ENCODE results near the gene OFD1.
"Not testable (repeated sequence)": the region's sequence is repeated elsewhere in the genome, so short reads cannot be mapped to it uniquely, and the experiment has no call there.

Gene OFD1

DNA sequence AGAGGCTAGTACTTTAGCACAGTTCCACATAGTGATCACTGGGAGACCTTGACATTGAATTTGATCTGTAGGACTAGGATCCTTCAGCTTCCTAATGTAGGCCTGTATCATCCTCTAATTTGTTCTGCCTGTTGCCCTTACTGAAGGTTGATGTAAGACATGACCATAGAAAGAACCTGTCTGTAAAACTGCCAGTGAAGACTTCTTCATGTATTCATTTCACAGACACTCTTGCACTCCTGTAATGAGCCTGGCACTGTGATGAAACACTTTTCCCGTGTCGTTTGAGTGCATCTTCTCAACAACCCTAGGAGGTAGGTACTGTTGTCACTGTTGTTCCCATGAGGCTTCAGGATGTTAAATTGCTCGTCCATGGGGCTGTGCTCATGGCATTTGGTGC, 31.0 kb upstream of the OFD1 start:
- no peak for DNase-seq

DNA sequence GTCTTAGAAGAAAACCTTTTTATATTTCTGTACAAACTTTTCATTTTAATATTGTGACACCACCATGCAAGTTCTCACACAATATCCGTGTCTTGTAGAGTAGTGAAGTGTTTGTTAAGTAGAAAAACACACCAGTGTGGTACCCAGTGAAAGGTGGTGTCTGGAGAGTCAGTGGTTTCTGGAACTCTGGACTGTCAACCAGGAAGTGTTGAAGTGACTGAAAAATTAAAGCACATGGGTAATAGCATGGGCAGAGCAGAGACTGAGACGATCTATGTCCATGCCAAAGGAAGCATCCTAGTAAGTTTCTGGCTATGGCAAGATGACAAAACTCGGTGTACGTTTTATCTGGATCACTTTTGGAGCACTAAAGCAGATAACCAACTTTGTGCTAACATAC, 23.4 kb upstream of the OFD1 start:
- DNase-seq, result no peak

DNA sequence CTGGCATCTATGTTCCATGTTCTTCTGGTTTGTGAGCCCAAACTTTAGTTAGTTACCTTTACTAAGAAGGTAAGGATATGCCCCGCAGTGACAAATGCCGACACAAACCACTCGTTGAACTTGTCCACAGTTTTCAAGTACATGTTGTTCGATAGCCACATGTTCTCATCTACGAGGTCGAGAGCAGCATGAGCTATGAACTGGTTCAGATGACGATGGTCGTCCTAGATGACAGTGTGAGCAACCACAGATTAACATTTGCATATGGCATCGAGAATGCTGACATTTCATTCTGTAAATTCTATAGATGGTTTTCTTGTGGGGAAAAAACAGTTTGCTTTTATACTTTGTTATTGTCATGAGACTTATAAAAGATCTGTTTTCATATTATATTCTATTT, 18.1 kb upstream of the OFD1 start:
- DNase-seq, result no peak

DNA sequence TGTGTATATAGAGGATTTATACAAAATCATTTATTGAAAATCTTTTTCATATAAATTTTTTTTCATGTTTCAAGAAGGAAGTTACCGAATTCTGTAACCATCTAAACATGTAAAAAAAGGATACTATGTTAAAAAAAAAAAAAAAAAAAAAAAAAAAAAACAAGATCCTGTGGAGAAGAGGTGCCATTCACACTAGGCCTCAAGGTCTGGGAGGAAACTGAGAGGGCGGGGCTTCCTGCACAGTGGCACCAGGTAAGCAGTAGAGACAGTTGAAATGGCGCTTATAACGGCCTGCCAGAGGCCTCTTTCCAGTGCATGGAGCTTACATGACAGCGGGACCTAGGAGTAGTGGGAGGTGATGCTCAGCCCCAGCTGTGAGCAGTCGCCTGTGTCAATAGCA, 17.6 kb upstream of the OFD1 start:
- no peak for DNase-seq

DNA sequence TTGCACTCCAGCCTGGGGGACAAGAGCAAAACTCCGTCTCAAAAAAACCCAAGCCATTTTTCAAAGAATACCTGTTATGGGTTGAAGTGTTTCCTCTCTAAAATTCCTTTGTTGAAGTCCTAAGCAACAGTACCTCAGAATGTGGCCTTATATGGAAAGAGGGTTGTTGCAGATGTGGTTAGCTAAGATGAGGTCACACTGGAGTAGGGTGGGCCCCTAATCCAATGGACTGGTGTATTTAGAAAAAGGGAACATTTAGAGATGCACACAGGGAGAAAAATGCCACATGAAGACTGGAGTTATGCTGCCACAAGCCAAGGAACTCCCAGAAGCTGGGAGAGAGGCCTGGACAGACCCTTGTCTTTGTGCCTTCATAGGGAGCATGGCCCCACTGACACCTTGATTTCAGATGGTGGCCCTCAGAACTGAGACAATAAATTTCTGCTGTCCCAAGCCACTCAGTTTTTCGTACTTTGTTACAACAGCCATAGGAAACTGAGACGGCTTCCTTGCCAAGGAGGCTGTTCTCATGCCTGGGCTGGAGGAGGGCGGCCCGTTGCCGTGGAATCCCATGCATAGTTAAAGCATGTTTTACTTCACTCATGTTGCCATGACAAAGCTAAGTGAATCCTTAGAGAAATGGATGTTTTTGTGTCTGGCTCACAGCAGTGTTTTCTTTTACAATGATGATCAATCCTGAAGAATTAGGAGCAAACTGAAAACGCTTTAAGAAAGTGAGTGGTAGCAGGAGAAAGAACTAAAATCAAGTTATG, 16.7 kb upstream of the OFD1 start:
- DNase-seq, result no peak

GRCh38 chrX:13719192-13719856, 15.2 kb upstream of the OFD1 start:
- no peak for DNase-seq

DNA sequence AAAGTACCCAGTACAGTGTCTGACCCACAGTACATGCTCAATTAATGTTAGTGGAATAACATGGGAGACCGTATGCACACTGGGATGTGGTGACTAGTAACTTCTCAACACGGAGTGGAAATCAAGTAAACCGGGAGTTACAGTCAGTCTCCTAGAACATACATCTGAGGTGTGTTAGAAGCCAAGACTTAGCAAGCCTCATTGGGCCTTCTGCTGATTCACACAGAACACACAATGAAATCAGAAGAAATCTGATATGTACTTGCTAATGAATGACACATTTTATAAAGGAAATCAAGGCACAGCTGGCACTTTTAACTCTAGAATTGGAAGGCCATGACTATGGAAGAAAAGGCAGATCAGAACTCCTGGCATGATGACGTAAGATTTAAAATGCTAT, 13.2 kb upstream of the OFD1 start:
- DNase-seq, result no peak

DNA sequence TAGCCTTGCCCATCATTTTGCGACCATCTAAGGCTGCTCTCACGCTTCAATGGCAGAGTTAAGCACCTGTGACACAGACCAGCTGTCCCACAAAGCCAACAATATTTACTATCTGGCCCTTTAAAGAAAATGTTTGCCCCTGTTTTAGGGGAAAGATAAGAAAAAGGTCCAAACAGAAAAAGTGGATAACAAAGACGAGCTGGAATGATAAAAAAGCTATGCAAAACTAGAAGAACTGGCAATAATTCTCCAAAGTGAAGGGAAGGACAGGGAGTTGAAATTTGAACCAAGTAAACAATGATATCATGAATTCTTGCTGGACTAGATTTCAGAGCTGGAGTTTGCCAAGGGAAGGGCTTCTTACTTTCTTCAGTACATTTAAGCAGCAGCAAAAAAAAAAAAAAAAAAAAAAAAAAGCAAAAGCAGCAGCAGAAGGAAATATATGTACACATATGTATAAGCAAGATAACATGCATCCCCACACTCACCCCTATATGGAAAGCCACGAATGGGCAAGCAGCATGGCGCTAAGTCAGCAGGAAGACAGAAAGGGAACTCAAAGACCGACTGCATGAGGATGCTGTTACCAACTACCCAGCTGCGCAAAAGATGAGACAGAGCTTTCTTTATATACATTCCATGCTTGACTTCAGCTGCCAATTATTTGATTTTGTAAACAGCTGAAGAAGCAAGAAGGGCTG, 12.6 kb upstream of the OFD1 start:
- DNase-seq, result no peak

- not testable (repeated sequence) for DNase-seq
Observed at GRCh38 chrX:13724878-13725277, 9.7 kb upstream of the OFD1 start.

DNA sequence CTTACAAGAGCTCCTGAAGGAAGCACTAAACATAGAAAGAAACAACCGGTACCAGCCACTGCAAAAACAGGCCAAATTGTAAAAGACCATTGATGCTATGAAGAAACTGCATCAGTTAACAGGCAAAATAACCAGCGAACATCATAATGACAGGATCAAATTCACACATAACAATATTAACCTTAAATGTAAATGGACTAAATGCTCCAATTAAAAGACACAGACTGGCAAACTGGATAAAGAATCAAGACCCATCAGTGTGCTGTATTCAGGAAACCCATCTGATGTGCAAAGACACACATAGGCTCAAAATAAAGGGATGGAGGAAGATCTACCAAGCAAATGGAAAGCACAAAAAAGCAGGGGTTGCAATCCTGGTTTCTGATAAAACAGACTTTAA, 8.0 kb upstream of the OFD1 start:
- not testable (repeated sequence) for DNase-seq

- DNase-seq, result not testable (repeated sequence)
Observed at GRCh38 chrX:13730523-13730922, 4.0 kb upstream of the OFD1 start.

DNA sequence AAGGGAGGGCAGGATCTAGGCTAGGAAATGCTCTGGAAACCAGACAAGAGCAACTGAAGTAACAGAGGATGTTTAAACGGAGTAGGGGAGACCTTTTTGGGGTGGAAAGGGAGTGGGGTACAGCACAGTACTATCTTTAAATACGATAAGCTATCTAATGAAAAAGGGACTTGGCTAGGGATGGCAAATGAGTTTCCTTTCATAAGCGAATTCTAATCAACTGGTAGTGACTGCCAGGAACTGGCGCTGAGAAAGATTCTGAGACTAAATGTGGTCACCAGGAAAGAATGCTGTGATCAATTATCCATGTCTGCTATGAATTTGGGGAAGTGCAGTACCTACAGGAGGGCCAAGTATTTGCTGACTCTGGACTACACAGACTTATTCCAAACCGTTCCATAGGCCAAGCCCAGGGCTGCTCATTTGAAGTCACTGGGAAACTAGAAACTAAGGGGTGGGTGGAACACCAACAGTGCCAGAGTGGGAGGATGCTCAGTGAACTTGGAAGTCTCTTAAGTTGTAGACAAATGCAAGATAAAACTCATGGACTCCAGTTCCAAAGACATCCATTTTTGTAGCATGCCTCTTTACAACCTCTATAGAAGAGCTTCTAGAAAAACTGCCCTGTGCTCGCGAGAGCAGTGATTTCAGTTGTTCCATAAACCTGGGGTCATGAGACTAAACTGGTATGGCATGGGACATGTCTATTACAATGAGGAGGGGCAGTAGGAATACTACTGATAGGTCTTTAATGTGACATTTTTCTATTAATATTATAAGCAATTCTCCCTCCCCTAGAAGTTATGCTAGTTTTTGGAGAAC, 2.1 kb upstream of the OFD1 start:
- no peak for DNase-seq

- no peak for DNase-seq
Observed at GRCh38 chrX:13733506-13733905, 1.0 kb upstream of the OFD1 start.

DNA sequence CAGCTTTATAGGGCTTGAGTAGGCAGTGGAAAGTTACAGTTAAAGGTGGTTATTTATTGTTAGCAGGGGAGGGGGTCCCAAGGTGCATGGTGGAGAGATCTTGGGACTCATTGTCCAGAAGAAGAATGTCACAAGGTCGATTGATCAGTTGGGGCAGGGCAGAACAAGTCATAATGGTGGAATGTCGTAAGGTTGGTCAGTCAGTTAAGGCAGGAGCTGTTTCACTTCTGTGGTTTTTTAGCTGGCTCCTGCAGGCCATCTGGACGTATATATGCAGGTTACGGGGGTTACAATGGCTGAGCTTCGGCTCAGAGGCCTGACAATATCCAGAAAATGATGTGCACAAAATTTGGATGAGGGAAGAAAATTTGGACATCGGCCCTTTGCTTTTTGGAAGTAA, 7.1 kb downstream of the OFD1 start:
- DNase-seq, result no peak

DNA sequence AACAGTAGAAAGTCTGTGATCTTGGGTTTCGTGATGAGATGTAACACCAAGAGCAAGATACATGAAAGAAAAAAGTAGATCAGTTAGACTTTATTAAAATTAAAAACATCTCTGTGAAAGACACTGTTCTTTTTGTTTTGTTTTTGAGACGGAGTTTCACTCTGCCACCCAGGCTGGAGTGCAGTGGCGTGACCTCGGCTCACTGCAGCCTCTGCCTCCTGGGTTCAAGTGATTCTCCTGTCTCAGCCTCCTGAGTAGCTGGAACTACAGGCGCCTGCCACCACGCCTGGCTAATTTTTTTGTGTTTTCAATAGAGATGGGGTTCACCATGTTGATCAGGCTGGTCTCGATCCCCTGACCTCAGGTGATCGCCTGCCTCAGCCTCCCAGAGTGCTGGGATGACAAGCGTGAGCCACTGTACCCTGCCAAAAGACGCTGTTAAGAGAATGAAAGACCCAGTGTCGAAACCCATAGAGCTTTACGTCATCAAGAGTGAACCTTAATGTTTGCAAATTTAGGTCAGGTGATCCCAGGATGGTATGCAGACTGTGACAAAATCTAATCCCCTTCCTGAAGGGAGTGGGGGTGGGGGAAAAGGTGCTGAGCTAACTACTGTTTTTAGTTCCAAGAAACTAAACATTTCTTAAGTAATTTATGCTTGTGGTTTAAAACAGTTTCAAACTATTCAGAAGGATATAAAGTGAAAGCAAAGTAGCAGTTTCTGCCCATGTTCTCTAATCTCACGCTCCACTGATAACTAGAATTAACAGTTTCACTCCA, 8.0 kb downstream of the OFD1 start:
- no peak for DNase-seq

DNA sequence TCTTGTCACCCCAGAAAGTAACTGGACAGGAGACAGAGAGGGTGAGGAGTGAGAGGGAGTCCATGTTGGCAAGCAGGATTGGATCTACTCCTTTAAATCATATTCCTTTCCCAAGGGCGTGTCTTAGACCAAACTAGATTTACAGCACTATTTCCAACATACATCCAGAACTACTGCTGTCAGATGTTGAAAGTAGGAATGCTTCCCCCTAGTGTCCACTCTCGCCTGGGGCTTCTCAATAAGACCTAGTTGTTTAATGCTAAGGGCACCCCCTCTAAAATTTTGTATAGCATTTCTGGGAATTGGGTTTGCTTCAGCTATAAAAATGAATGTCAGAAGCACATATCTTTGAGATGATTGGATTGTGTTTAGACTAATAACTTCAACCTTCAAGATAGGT, 13.3 kb downstream of the OFD1 start:
- no peak for DNase-seq

GRCh38 chrX:13748486-13748885, 13.9 kb downstream of the OFD1 start:
- no peak for DNase-seq

GRCh38 chrX:13750204-13750603, 15.7 kb downstream of the OFD1 start:
- no peak for DNase-seq

- no peak for DNase-seq
Observed at GRCh38 chrX:13750812-13751211, 16.3 kb downstream of the OFD1 start.

DNA sequence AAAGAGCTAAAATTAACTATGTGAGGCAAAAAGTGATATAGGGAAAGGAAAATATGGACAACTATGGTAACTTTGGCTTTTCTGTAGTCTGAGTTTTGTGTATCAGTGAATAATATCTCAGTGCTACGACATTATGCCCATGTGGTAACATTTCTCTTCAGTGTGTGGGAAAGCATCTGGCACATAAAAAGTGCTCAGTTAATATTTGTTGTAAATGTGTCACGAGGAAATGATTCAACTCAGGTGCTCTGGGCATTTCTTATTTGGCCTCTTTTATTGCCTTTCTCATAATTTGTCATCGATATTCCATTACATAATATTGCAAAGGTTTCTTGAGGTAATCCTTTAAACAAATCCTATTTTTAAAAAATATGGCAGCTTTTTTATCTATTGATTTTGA, 17.6 kb downstream of the OFD1 start:
- DNase-seq, result no peak

- DNase-seq, result no peak
Observed at GRCh38 chrX:13752646-13753045, 18.1 kb downstream of the OFD1 start.

DNA sequence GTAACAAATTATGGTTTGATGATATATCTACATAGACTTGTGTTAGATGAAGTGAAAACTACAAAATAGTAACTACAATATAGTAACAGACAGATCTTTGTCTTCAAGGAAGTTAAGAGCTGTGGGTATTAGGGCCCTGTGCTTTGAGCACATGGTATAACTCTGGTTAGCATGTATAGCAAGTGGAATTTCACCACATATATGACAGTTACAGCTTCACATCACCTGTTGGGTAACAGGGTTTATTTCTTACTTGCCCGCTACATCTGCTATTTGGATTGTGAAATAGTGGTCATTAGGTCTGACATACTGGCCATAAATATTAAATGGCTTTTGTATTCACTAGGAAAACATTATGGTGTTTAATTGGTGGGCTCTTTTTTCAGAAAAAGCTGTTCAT, 20.2 kb downstream of the OFD1 start:
- no peak for DNase-seq

DNA sequence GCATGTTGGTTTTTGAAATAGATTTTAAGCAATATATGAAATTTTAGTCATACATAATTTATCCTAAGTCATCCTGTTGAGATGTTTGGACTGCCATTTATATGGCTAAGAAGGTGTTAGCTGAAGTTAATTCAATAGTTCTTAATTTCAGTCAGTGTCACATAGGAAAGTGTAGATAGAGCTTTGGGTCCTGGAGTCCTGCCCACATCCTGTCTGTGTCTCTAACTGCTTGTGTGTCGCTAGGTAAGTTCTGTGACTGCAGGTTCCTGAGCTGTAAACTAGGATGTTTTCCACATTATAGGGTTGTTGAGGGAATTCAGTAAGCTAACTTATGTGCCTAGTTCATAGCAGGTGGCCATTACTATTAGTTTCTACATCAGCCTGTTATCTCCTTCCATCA, 20.7 kb downstream of the OFD1 start:
- no peak for DNase-seq

All from NCI-H2081 treated with DMSO at 0.1 percent for 48 hours (cell line).